ENCODE measurements around the gene TMEM269.

The TMEM269 gene

DNA sequence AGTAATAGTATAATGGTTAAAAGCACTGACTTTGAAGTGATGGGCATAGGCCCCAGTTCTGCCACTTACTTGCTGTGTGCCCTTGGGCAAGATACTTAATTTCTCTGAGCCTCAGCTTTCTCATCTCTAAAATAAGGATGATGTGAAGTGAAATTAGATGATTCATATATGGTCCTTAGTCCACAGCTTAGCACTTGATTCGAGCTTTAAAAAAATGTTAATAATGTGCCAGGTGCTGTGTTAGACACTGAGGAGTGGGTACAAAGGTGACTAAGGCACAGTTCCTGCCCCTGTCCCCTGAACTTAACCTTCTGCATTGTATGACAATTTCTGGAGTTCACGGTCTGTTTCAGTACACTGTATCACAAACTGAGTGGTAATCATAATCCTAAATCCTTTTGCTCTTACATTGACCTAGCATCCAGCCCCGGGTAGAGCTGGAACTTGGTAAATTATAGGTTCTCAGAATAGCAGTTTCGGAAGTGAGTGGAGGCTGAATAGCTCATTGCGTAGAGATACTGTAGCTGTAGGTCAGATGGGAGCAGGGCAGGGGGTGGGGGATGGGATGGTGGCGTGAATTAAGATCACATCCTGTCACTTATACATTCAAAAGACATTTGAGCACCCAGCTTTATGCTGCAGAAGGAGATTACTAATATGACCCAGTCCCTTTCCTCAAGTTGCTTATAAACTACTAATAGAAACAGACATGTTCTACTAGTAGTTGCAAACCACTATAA, 63.1 kb downstream of the TMEM269 start:
- TF ChIP-seq FOXP2 (optimal IDR thresholded peaks at IDR 0.05; ENCODE audit: borderline replicate concordance, extremely low read depth, extremely low read length, insufficient read depth) (no peak), POLR2AphosphoS5 (IDR thresholded peaks at IDR 0.05; ENCODE audit: low read depth, low read length) (no peak), TAF1 (IDR thresholded peaks at IDR 0.05; ENCODE audit: borderline replicate concordance, insufficient read depth, low read length) (no peak), SIN3A (IDR thresholded peaks at IDR 0.05; ENCODE audit: borderline replicate concordance, insufficient read depth, low read length) (no peak)
- TF ChIP-seq, protein P1, sequence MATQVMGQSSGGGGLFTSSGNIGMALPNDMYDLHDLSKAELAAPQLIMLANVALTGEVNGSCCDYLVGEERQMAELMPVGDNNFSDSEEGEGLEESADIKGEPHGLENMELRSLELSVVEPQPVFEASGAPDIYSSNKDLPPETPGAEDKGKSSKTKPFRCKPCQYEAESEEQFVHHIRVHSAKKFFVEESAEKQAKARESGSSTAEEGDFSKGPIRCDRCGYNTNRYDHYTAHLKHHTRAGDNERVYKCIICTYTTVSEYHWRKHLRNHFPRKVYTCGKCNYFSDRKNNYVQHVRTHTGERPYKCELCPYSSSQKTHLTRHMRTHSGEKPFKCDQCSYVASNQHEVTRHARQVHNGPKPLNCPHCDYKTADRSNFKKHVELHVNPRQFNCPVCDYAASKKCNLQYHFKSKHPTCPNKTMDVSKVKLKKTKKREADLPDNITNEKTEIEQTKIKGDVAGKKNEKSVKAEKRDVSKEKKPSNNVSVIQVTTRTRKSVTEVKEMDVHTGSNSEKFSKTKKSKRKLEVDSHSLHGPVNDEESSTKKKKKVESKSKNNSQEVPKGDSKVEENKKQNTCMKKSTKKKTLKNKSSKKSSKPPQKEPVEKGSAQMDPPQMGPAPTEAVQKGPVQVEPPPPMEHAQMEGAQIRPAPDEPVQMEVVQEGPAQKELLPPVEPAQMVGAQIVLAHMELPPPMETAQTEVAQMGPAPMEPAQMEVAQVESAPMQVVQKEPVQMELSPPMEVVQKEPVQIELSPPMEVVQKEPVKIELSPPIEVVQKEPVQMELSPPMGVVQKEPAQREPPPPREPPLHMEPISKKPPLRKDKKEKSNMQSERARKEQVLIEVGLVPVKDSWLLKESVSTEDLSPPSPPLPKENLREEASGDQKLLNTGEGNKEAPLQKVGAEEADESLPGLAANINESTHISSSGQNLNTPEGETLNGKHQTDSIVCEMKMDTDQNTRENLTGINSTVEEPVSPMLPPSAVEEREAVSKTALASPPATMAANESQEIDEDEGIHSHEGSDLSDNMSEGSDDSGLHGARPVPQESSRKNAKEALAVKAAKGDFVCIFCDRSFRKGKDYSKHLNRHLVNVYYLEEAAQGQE (IDR thresholded peaks at IDR 0.05; ENCODE audit: insufficient read depth in 1 of 2, low read depth in 2 of 2, low read length in 2 of 2) = no peak

DNA sequence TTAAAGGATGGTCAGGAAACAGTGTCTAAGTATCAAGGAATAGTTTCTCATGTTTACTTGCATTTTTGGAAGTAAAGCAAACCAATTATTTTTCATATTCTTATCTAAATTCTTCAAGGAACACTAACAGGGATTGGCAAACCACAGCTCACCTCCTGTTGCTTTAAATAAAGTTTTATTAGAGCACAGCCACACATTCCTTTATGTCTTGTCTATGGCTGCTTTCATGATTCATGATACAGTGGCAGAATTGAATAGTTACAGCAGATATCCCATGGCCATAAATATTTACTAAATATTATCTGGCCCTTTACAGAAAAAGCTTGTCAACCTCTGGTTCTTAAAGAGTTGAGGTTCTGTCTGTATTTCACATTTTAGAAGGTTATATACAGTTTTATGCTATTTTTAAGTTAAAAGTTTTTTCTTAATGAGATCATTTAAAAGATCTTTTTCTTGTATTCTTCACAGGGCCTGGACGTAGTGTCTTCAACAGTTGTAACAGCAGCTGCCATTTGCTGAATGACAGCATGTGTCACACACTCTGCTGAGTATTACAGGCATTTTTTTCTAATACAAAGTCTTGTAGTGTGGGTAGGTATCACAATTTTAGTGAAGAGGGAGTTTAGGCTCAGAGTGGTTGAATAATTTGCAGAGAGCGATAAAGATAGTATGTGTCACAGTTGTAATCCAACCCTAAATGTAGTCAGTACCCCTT, 64.2 kb downstream of the TMEM269 start:
- TF ChIP-seq POLR2AphosphoS5 (IDR thresholded peaks at IDR 0.05; ENCODE audit: low read depth, low read length) = no peak
- TF ChIP-seq, protein P1 (IDR thresholded peaks at IDR 0.05; ENCODE audit: insufficient read depth in 1 of 2, low read depth in 2 of 2, low read length in 2 of 2) = no peak
- no peak for TF ChIP-seq FOXP2 (optimal IDR thresholded peaks at IDR 0.05; ENCODE audit: borderline replicate concordance, extremely low read depth, extremely low read length, insufficient read depth)
- no peak for TF ChIP-seq TAF1 (IDR thresholded peaks at IDR 0.05; ENCODE audit: borderline replicate concordance, insufficient read depth, low read length)
- no peak for TF ChIP-seq SIN3A (IDR thresholded peaks at IDR 0.05; ENCODE audit: borderline replicate concordance, insufficient read depth, low read length)

DNA sequence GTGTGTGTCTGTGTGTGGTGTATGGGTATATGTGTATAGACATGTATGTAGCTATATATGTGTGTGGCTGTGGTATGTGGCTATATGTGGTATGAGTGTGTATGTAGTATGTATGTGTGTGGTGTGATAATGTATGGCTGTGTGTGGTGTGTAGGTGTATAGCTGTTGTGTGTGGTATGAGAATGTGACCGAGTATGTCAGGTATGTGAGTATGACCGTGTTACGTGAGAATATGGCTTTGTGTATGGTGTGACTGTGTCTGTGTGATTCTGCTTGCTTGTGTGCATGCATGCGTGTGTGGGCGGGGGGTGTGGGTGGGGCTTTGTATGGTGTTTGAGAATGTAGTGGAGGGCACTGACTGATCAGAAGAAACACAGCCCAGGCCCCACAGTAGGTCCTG, 65.2 kb downstream of the TMEM269 start:
- TF ChIP-seq TAF1 (IDR thresholded peaks at IDR 0.05; ENCODE audit: borderline replicate concordance, insufficient read depth, low read length) = no peak
- TF ChIP-seq POLR2AphosphoS5 (IDR thresholded peaks at IDR 0.05; ENCODE audit: low read depth, low read length) = no peak
- no peak for TF ChIP-seq SIN3A (IDR thresholded peaks at IDR 0.05; ENCODE audit: borderline replicate concordance, insufficient read depth, low read length)
- no peak for TF ChIP-seq FOXP2 (optimal IDR thresholded peaks at IDR 0.05; ENCODE audit: borderline replicate concordance, extremely low read depth, extremely low read length, insufficient read depth)
- TF ChIP-seq, protein P1 (IDR thresholded peaks at IDR 0.05; ENCODE audit: insufficient read depth in 1 of 2, low read depth in 2 of 2, low read length in 2 of 2) = no peak
